HG03571 (cell line): ENCODE measurements around the gene FAM32A.
"Not testable (repeated sequence)": the region's sequence is repeated elsewhere in the genome, so short reads cannot be mapped to it uniquely, and the experiment has no call there.

Source experiments
- ATAC-seq: cut with Tn5 transposase; IDR thresholded peaks from one replicate; pipeline ENCODE4 v1.9.1; 2021; ENCODE audit not compliant: unreplicated experiment

The FAM32A gene

DNA sequence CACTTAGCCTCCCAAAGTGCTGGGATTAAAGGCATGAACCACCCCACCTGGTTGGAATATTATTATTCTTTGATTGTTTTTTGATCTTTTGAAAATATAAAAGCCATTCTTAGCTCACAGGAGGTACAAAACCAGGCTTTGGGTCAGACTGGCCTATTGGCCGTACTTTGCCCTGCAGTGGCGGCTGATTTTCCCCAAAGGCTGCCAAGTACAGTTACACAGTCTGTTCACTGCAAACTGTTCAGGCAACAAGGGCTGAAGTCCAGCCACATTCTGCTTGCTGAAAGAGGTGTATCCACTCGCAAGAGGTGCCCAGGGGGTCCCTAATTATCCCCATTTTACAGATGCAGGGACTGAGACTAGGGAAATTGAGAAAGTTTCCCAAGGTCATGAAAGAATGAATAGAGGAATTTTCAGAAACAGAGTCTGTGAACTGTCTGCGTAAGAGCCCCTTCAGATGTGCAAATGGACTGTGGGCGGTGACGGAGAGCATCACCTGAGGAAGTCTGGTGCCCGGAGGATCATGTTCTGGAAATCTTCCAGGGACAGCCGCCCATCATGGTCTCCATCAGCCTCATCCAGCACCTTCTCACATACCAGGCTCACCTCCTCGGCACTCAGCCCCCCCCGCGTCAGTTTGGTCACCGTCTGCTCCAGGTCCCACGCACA lies 20.9 kb upstream of the FAM32A start:
- no peak for ATAC-seq

DNA sequence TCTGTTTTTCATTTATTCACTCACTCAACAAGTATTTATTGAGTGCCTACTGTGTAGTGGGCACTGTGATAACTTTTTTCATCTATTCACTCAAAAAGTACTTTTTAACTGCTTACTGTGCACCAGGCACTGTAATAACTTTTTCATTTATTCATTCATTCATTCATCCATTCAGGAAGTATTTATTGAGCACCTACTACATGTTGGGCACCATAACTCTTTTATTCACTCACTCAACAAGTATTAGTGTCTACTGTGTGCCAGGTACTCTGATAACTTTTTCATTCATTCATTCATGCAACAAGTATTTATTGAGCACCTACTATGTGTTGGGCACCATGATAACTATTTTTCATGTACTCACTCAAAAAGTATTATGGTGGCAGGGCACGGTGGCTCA lies 18.8 kb upstream of the FAM32A start:
- ATAC-seq, result no peak

GRCh38 chr19:16167055-16167454 lies 18.2 kb upstream of the FAM32A start:
- no peak for ATAC-seq

DNA sequence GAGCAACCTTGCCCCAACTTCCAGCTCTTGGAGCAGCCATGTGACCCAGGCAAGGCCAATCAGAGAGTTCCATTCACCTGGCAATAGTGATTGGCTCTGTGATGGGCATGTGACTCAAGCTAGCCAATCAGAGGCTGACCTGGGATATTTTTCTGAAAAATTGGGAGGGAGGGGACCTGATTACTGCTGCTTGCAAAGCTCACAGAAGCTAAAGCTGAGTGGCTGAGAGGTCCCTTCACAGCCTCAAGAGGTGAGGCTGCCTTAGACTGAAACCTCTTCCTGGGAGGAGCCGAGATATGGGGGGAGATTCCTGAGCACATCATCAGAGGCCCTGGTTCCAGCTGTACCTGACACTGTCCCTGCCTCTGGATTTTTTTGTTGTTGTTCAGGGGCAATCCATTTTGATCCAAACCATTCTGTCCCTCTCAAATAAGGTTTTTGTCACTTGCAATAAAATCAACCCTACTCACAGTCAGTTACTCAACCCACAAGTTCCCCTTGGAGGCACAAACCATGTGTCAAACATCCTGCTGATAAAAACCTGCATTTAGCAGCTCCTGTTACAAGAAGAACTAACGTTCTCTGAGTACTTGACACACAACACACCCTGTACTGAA lies 16.6 kb upstream of the FAM32A start:
- no peak for ATAC-seq

GRCh38 chr19:16170134-16170533 lies 15.1 kb upstream of the FAM32A start:
- ATAC-seq, result no peak

DNA sequence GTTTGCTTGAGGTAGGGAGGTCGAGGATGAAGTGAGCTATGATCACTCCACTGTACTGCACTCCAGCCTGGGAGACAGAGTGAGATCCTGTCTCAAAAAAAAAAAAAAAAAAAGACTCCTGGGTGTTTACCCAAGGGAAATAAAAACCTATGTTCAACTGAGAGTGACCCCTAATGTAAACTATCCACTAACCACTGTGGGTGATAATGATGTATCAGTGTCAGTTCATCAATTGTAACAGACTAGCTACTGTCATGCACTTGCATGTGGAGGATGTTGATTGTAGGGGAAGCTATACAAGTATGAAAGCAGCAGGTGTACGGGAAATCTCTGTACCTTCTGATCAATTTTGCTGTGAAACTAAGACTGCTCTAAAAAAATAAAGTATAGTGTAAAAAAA lies 9.3 kb upstream of the FAM32A start:
- no peak for ATAC-seq

DNA sequence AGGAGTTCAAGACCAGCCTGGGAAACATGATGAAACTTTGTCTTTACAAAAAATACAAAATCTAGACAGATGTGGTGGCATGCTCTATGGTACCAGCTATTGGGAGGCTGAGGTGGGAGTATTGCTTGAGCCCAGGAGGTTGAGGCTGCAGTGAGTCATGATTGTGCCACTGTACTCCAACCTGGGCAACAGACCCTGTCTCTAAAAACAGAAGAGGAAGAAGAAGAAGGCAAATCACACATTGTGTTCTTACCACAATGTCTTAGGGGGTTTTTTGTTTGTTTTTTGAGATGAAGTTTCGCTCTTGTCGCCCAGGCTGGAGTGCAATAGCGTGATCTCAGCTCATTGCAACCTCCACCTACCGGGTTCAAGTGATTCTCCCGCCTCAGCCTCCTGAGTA lies 6.3 kb upstream of the FAM32A start:
- ATAC-seq, result not testable (repeated sequence)

GRCh38 chr19:16180611-16181010 lies 4.6 kb upstream of the FAM32A start:
- no peak for ATAC-seq

- ATAC-seq, result no peak
Measured at GRCh38 chr19:16184665-16185122, 516 bp upstream of the FAM32A start.

GRCh38 chr19:16185768-16186123 lies 536 bp downstream of the FAM32A start:
- ATAC-seq, result no peak

- ATAC-seq, result no peak
Measured at GRCh38 chr19:16188521-16188920, 3.3 kb downstream of the FAM32A start.

DNA sequence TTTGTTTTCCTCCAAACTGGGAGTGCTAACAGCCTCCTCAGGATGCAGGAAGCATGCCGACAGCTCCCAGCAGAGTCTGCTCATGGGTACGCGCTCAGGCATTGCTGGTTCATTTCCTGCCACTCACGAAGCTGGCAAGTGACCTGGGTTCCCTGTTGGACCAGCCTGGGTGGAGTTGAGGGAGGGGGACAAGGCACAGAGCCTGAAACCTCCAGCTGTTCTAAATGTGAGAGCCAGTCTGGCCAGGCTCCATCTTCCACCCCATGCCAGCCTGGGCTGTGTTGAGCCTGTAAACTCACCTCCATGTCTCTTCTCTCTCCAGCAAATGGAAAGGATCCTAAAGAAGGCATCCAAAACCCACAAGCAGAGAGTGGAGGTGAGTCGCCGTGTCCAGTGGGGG lies 5.0 kb downstream of the FAM32A start:
- no peak for ATAC-seq

DNA sequence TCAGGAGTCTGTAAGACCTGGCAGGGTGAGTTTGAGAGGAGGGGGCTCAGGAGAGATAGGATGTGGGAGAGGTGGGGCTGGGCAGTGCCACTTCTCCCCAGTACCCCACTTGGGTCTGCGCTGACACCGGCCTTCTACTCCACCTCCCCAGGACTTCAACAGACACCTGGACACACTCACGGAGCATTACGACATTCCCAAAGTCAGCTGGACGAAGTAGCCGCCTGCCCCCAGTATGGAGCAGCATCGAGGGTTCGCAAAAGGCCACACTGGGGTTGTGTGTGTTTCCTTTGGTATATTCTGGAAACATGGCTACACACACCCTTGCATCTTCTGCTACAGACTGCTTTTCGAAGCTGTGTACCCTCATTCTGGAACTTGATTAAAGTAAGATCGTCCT lies 5.5 kb downstream of the FAM32A start:
- no peak for ATAC-seq

GRCh38 chr19:16191216-16191908 lies 6.2 kb downstream of the FAM32A start:
- ATAC-seq, result no peak

- no peak for ATAC-seq
Measured at GRCh38 chr19:16193466-16193865, 8.3 kb downstream of the FAM32A start.

DNA sequence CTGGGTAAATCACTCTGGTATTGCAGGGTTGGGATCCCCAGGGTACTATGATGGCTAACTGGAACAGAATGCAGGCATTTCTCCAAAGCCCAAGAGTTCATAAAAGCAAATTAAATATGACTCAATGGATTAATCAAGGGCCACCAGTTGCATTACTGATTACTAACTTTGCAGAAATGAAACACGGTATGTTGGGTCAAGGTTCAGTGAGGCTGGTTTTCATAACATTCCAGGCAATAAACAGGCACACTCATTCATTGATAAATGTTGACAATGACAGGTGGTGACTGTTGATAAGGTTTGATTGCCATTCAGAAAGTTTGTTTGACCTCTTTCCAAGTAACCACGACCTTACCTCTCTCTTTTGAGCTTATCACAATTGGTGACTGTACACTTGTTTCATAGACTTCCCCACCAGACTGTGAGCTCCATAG lies 12.0 kb downstream of the FAM32A start:
- ATAC-seq, result peak; percentile 4

- ATAC-seq, result peak; percentile 83
Measured at GRCh38 chr19:16197622-16198369, 12.6 kb downstream of the FAM32A start, which contains the start of gene AP1M1. TSS of gene AP1M1 (plus strand) at chr19:16197911. CDS start at chr19:16198027, 116 bp downstream.

GRCh38 chr19:16198370-16198651 lies 13.1 kb downstream of the FAM32A start:
- no peak for ATAC-seq

- no peak for ATAC-seq
Measured at GRCh38 chr19:16199275-16199932, 14.2 kb downstream of the FAM32A start.

- no peak for ATAC-seq
Measured at GRCh38 chr19:16200038-16201010, 15.1 kb downstream of the FAM32A start.
